ENCODE measurements around the gene OLFML2B. TPM values are rescaled to one million over a fixed set of nuclear protein-coding genes. Genes with fewer than 3 reads are reported as not detected.
"Not testable (repeated sequence)": the region's sequence is repeated elsewhere in the genome, so short reads cannot be mapped to it uniquely, and the experiment has no call there.

Gene OLFML2B
- total RNA-seq, 1 donor: 0.10 TPM

DNA sequence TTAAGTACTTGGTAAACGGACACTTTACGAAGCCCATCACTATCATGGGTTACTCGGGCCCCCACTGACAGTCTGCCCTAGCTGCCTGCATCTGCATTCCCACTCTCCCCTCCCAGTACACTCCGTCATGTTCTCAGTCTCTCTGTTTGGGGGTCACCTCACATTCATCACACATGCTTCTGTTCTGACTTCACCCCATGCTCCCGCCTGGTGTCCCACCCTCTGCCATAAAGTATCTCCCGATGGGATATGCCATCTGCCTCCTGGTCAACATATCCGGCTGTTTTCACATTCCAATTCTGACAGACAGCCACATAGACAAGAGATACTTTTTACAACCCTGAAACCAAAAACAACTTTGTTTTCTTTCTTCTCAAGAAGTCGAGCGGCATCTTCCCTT, 1.0 kb downstream of the OLFML2B start:
- peaks cover 13% of the 10 kb centered on the region for H3K4me1 ChIP-seq (ENCODE audit: insufficient read depth, low read length)
- no peak overlapping the region for H3K4me3 ChIP-seq (ENCODE audit: low read length)
- peaks cover 30% of the 10 kb centered on the region for H3K27me3 ChIP-seq (ENCODE audit: insufficient read depth, low read length)
- no peaks in the 10 kb centered on the region for H3K9me3 ChIP-seq (ENCODE audit: low read depth, low read length)

DNA sequence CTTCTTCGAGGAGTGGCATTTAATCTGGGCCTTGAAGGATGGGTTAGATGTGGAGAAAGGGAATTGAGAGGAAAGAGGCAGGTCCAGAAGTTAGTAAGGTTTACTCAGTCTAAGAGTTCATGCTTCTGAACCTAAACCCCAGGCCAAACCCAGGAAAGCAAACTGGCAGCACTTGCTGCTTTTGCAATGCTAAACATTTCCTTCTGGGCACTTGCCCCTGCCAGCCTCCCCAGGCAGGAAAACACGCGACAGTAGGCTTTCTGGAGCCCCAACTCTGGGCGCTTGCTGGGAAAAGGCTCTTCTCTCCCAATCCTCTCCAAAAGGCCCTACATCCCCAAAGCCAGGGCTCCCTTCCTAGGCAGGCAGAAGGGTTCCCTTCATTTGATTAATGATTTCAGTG, 2.5 kb downstream of the OLFML2B start:
- H3K9me3 ChIP-seq (ENCODE audit: low read depth, low read length): no peaks in the 10 kb centered on the region
- no peak overlapping the region for H3K4me3 ChIP-seq (ENCODE audit: low read length)
- peaks cover 21% of the 10 kb centered on the region for H3K27me3 ChIP-seq (ENCODE audit: insufficient read depth, low read length)
- H3K4me1 ChIP-seq (ENCODE audit: insufficient read depth, low read length): peaks cover 13% of the 10 kb centered on the region

GRCh38 chr1:162020150-162020549, 3.5 kb downstream of the OLFML2B start:
- no peak overlapping the region for H3K4me3 ChIP-seq (ENCODE audit: low read length)
- H3K9me3 ChIP-seq (ENCODE audit: low read depth, low read length): no peaks in the 10 kb centered on the region
- peaks cover 13% of the 10 kb centered on the region for H3K4me1 ChIP-seq (ENCODE audit: insufficient read depth, low read length)
- peaks cover 13% of the 10 kb centered on the region for H3K27me3 ChIP-seq (ENCODE audit: insufficient read depth, low read length)

- Histone ChIP-seq H3K4me3 (ENCODE audit: low read length) (no peak overlapping the region), H3K27me3 (ENCODE audit: insufficient read depth, low read length) (peaks cover 11% of the 10 kb centered on the region), H3K4me1 (ENCODE audit: insufficient read depth, low read length) (peaks cover 13% of the 10 kb centered on the region), H3K9me3 (ENCODE audit: low read depth, low read length) (no peaks in the 10 kb centered on the region)
Measured at GRCh38 chr1:162019446-162019845, 4.2 kb downstream of the OLFML2B start.

DNA sequence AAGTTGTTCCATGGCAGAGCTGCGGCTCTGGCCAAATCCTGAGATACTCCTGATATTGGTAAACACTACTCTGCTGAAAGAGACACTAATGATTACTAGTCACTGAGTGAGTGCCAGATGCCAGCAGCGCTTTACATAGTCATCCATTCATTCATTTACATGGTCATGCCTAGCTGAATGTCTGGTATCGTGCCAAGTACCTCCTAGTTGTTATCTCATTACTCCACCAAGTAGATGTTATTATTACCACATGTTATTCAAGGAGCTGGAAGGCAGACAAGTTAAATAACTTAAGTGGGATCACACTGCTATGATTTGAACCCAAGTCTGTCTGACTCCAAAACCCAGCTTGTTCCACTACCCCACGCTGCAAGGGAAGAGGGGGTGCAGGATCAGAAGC, 4.7 kb downstream of the OLFML2B start:
- no peaks in the 10 kb centered on the region for H3K9me3 ChIP-seq (ENCODE audit: low read depth, low read length)
- no peak overlapping the region for H3K4me3 ChIP-seq (ENCODE audit: low read length)
- peaks cover 11% of the 10 kb centered on the region for H3K27me3 ChIP-seq (ENCODE audit: insufficient read depth, low read length)
- H3K4me1 ChIP-seq (ENCODE audit: insufficient read depth, low read length): peaks cover 8% of the 10 kb centered on the region

GRCh38 chr1:162018418-162018817, 5.3 kb downstream of the OLFML2B start:
- H3K9me3 ChIP-seq (ENCODE audit: low read depth, low read length): no peaks in the 10 kb centered on the region
- H3K4me1 ChIP-seq (ENCODE audit: insufficient read depth, low read length): peaks cover 3% of the 10 kb centered on the region
- no peak overlapping the region for H3K4me3 ChIP-seq (ENCODE audit: low read length)
- peaks cover 9% of the 10 kb centered on the region for H3K27me3 ChIP-seq (ENCODE audit: insufficient read depth, low read length)

DNA sequence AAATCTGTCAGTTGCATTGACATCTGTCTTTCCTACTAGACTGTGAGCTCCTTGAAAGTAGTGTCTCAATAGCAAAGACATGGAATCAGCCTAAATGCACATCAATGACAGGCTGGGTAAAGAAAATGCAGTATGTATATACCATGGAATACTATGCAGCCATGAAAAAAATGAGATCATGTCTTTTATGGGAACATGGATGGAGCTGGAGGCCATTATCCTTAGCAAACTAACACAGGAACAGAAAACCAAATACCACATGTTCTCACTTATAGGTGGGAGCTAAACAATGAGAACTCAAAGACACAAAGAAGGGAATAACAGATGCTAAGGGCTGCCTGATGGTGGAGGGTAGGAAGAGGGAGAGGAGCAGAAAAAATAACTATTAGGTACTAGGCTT, 5.9 kb downstream of the OLFML2B start:
- not testable (repeated sequence) for H3K4me3 ChIP-seq (ENCODE audit: low read length); H3K4me1 ChIP-seq (ENCODE audit: insufficient read depth, low read length); H3K9me3 ChIP-seq (ENCODE audit: low read depth, low read length); H3K27me3 ChIP-seq (ENCODE audit: insufficient read depth, low read length)

DNA sequence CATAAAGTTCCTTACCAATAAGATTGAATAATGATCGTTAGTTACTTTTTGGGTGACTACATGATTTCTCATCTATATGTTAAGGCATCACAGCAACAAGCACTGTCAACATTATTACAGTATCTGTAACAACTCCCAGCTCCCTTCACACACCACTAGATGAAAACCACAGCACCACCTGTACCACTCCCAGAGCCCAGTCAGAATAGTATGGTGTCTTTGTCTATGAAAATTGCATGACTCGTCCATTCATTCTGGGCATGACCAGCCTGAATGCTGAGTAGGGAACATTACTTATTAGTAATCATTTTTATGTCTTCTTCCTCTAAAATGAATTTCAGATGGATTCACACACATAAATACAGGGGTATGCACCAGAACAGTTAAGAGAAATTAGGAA, 7.0 kb downstream of the OLFML2B start:
- H3K27me3 ChIP-seq (ENCODE audit: insufficient read depth, low read length): no peaks in the 10 kb centered on the region
- H3K9me3 ChIP-seq (ENCODE audit: low read depth, low read length): no peaks in the 10 kb centered on the region
- H3K4me3 ChIP-seq (ENCODE audit: low read length): no peak overlapping the region
- no peaks in the 10 kb centered on the region for H3K4me1 ChIP-seq (ENCODE audit: insufficient read depth, low read length)

GRCh38 chr1:162015196-162015595, 8.5 kb downstream of the OLFML2B start:
- Histone ChIP-seq H3K27me3 (ENCODE audit: insufficient read depth, low read length) (no peaks in the 10 kb centered on the region), H3K4me1 (ENCODE audit: insufficient read depth, low read length) (no peaks in the 10 kb centered on the region), H3K4me3 (ENCODE audit: low read length) (no peak overlapping the region), H3K9me3 (ENCODE audit: low read depth, low read length) (no peaks in the 10 kb centered on the region)

GRCh38 chr1:162014202-162014601, 9.5 kb downstream of the OLFML2B start:
- Histone ChIP-seq H3K4me3 (ENCODE audit: low read length) (no peak overlapping the region), H3K27me3 (ENCODE audit: insufficient read depth, low read length) (no peaks in the 10 kb centered on the region), H3K4me1 (ENCODE audit: insufficient read depth, low read length) (no peaks in the 10 kb centered on the region), H3K9me3 (ENCODE audit: low read depth, low read length) (no peaks in the 10 kb centered on the region)

GRCh38 chr1:162013289-162013688, 10.4 kb downstream of the OLFML2B start:
- Histone ChIP-seq H3K4me1 (ENCODE audit: insufficient read depth, low read length) (no peaks in the 10 kb centered on the region), H3K9me3 (ENCODE audit: low read depth, low read length) (no peaks in the 10 kb centered on the region), H3K4me3 (ENCODE audit: low read length) (no peak overlapping the region), H3K27me3 (ENCODE audit: insufficient read depth, low read length) (no peaks in the 10 kb centered on the region)

DNA sequence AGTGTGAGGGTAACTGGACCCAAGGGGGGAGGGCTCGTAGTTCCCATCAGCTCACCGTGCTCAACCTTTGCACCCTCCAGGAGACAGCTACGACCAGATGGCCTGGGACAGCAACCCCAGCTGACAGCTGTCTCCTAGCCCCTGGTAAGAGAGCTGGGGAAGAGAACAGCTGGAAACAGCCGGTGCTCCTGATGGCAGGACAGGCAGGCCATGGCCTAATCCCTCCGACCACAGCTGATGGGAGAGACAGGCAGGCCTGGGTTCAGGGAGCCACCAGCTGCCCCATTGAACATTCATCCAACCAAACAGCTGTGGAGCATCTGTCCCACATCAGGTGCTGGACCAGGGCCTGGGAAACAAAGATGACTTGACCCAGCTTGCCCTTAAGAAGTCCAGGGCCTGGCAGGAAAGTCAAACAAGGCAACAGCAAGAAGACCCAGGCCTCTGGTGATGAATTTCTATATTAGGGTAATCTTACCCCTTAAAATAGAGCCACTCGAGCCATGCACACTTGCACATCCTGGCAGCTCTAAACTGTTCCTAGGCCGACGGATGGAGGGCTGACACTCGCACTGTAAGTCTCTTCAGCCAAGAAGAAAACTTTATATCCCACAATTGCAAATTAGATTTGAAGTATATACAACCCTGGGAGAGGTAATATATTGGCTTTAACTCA, 12.2 kb downstream of the OLFML2B start:
- H3K27me3 ChIP-seq (ENCODE audit: insufficient read depth, low read length): no peaks in the 10 kb centered on the region
- H3K4me1 ChIP-seq (ENCODE audit: insufficient read depth, low read length): no peaks in the 10 kb centered on the region
- no peaks in the 10 kb centered on the region for H3K9me3 ChIP-seq (ENCODE audit: low read depth, low read length)
- no peak overlapping the region for H3K4me3 ChIP-seq (ENCODE audit: low read length)

DNA sequence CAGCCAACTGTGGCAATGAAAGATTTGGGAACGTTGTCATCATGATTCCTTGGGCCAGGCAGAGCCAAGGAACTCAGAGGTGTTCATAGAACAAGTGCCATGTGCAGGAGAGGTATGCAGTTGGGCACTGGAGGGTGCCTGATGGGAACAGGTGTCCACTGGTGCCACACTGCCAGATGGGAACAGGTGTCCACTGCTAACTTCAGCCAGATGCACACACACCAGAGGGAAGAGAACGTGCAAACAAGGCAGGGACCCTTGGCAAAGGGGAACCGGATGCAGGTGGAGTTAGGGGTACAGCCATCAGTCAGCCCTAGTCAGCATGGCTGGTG, 13.5 kb downstream of the OLFML2B start:
- H3K4me3 ChIP-seq (ENCODE audit: low read length): no peak overlapping the region
- H3K4me1 ChIP-seq (ENCODE audit: insufficient read depth, low read length): no peaks in the 10 kb centered on the region
- H3K27me3 ChIP-seq (ENCODE audit: insufficient read depth, low read length): no peaks in the 10 kb centered on the region
- no peaks in the 10 kb centered on the region for H3K9me3 ChIP-seq (ENCODE audit: low read depth, low read length)

- no peaks in the 10 kb centered on the region for H3K27me3 ChIP-seq (ENCODE audit: insufficient read depth, low read length)
- H3K9me3 ChIP-seq (ENCODE audit: low read depth, low read length): no peaks in the 10 kb centered on the region
- no peaks in the 10 kb centered on the region for H3K4me1 ChIP-seq (ENCODE audit: insufficient read depth, low read length)
- H3K4me3 ChIP-seq (ENCODE audit: low read length): no peak overlapping the region
Measured at GRCh38 chr1:162009501-162010174, 14.0 kb downstream of the OLFML2B start.

DNA sequence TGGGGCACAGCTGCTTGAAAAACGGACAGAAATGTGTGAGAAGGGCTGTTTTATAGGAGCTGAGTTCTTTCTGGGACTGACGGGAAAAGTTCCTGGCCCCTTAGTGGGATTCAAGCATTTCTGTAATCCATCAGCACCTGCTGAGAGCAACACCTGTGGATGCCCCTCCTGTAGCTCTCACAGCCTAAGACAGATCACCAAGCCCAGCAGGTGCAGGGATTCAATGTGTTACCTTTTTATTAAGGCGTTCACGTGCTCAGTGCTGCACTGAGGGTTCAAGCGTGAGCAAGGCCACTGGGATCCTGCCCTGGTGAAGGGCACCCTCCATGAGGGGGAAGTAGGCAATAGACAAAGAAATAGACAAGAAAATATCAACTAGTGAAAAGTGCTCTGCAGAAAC, 14.9 kb downstream of the OLFML2B start:
- Histone ChIP-seq H3K9me3 (ENCODE audit: low read depth, low read length) (no peaks in the 10 kb centered on the region), H3K27me3 (ENCODE audit: insufficient read depth, low read length) (no peaks in the 10 kb centered on the region), H3K4me1 (ENCODE audit: insufficient read depth, low read length) (peaks cover 5% of the 10 kb centered on the region), H3K4me3 (ENCODE audit: low read length) (no peak overlapping the region)

GRCh38 chr1:162007466-162007865, 16.2 kb downstream of the OLFML2B start:
- peaks cover 17% of the 10 kb centered on the region for H3K4me1 ChIP-seq (ENCODE audit: insufficient read depth, low read length)
- H3K27me3 ChIP-seq (ENCODE audit: insufficient read depth, low read length): no peaks in the 10 kb centered on the region
- no peak overlapping the region for H3K4me3 ChIP-seq (ENCODE audit: low read length)
- H3K9me3 ChIP-seq (ENCODE audit: low read depth, low read length): no peaks in the 10 kb centered on the region
